Activated effector memory CD4-positive, alpha-beta T cell treated with Interleukin-2 at 50 U/mL for 16 hours (primary cell): ENCODE results near the gene KCNH8.

Experiments used
- DNase-seq: peaks from one replicate; pipeline ENCODE4 v3.0.0-alpha.2; 2020

KCNH8 gene

DNA sequence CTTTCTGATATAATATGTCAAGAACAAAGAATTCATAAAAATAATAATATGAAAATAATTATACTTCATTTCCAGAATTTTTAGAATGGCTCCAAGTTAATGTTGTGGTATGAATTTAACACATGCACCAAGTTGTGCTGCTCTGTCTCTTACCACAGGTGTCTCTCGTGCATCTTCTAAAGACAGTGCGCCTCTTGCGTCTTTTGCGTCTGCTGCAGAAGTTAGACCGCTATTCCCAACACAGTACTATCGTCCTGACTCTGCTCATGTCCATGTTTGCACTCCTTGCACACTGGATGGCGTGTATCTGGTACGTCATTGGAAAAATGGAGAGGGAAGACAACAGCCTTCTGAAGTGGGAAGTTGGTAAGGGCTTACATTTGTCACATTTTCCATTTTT is 246.6 kb downstream of the KCNH8 start:
- DNase-seq: no peak

GRCh38 chr3:19396726-19397125 is 248.4 kb downstream of the KCNH8 start:
- DNase-seq: no peak

GRCh38 chr3:19399356-19399755 is 251.0 kb downstream of the KCNH8 start:
- no peak for DNase-seq

- DNase-seq: no peak
Measured at GRCh38 chr3:19399836-19400235, 251.5 kb downstream of the KCNH8 start.

DNA sequence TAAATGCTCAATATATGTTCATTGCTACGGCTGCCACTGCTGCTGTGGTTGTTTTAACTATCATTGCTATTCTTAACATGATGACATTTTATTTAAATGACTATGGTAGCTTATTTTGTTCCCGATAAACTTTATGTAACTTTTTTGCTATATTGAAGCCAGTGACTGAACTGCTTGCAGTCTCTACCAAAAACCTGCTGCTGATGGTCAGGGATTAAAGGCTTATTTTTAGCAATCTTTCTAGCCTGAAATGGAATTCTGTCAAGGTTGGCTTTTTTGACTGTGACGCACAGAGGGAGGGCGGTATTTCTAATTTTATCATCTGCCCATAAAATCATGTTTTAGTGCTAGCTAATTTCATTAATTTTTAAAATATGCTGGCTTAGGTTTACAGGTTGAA is 271.8 kb downstream of the KCNH8 start:
- DNase-seq: no peak

DNA sequence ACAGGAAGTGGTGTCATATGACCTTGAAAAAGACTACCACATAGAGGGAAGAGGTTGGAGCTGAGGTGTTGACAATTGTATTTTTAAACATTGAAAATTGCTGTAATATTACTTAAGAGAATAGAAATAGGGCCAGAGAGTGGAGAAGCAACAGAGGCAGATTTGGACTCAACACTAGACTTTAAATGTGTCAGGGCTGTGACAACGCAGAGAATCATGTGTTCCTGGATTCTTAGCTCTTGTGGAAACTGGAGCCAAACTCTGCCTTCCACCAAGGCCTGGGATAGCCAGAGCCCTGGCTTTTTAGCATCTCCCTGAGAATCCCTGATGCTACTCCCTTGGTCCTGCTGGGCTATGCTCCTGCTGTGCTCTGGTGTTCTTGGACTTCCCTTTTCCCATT is 277.5 kb downstream of the KCNH8 start:
- no peak for DNase-seq

GRCh38 chr3:19427422-19428149 is 279.3 kb downstream of the KCNH8 start:
- DNase-seq: no peak

DNA sequence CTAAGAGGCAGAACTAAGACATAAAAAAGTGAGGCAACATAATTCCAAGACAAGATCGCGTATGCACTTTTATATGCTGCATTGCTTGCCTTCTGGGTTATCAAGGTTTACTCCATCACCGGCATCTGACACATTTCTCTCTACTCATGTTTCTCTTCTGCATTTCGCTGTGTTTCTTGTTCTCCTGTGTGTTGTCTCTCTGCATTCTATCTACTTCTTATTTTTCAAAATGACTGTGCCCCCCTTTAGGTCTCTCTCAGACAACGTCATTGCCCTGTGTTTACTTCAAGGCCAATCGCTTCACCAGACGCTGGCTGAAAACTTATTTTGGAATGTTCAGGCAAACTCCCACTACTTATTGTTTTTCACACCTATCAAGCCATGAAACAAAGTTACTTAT is 280.4 kb downstream of the KCNH8 start:
- DNase-seq: no peak

DNA sequence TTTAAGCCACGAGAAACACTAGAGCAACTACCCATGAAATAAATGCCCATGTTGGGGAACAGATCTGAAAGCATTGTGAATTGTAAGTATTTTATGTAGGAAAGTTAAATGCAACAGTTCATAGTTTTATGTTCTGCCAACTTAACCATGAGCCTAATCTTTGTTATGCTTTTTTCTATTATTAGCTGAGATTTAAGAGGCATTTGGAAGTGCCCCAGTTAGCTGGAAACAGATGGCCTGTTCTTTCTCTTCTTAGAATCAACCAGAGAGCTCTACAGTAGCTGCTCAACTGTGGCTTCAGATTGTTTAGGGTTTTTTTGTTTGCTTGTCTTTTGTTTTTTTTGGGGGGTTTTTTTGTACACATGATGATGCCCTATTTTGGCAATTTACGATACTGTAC is 284.4 kb downstream of the KCNH8 start:
- no peak for DNase-seq

DNA sequence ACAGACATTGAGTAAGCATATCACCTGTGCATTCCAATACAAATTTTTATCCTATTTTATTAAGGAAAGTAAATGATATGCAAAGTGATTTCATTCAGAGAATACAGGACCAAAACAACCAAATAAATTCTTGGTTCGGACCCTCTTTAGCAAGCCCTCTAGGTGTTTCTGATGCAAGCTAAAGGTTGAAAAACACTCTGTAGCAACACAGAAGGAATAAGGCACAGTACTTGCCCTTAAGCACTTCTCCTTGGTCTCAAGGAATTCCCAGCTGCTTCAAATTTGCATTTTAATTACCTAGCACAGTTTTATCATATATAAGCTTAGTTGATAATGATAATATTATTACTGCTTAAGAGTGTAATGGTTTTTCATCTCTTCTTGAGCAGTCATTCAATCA is 288.4 kb downstream of the KCNH8 start:
- no peak for DNase-seq

- no peak for DNase-seq
Measured at GRCh38 chr3:19439944-19440343, 291.6 kb downstream of the KCNH8 start.

DNA sequence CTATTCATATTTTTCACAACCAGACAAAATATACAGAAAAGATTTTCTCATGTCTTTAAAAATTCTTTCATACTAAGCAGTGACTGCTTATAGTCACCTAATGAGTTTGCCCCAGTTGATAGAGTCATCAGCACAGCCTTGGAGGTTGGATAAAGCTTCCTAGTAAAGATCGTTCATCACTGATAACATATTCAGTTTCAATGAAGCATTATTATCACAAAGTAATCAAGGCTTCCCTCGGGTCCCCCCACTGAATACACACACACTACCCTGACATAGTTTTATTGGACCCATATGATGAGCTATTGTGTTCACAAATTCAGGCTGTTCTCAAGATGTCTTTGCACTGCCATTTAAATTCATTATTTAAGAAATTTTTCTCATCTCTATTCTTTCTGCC is 297.8 kb downstream of the KCNH8 start:
- no peak for DNase-seq

- no peak for DNase-seq
Measured at GRCh38 chr3:19446687-19447086, 298.4 kb downstream of the KCNH8 start.

DNA sequence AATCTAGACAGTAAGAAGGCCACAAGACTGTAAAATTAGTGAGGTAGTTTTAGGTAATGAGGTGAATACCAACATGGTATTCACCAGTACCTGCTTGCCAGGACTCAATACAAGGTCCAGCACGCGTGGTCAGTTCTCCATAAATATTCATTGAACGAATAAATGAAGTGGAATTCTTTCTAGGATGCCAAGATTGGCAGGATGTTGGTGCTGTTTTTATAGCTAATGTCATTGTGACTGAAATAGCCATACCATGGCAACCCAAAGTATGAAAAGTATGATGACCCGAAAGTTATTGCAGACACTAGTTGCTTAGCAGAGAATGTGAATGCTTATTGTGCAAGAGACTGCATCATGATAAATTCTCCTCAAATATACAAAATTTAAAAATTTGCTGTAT is 307.2 kb downstream of the KCNH8 start:
- DNase-seq: no peak

DNA sequence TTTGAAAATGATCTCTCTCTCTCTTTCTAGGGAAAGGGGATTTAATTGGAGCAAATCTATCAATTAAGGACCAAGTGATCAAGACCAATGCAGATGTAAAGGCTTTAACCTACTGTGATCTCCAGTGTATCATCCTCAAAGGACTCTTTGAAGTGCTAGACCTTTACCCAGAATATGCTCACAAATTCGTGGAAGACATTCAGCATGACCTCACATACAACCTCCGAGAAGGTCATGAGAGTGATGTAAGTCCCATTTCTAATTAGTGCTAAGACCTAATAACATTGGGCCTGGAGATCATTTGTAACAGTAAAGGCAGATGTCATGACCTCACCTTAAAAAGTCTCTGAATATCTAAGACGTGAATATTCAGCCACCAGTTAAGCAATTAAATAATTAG is 308.4 kb downstream of the KCNH8 start:
- no peak for DNase-seq

DNA sequence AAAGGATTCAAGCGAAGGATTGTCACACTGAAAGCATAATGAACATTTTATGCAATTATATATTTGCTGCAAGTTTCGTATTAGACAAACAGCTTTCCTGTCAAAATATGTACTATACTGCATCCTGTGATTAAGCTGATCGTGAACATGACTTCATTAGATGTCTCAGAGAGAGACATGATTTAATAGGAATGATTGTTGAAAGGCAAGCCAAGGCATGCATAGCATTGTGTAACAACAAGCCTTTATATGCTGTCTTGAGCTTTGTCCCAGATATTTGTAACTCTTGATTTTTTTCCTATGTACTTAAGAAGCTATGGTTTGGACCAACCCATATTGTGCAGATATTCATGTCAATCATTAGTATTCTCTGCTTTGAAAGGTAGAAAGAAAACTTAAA is 309.1 kb downstream of the KCNH8 start:
- DNase-seq: no peak

DNA sequence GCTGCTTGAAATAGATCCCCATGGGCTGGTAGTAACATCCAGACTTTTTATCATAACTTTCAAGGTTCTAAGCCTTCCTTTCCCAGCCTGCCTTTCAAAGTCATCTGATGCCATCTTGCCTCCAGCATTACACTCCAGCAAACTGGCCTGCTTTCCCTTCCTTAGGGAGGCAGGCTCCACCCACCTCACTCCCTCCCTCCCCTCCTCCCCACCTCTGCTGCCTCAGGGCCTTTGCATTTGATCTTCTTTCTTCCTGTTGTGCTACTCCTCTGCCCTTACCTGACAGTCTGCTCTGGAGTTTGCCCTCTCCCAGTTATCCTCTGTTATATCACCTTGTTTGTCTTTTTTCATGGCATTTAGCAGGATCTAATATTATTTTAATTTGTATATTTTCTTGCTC is 319.5 kb downstream of the KCNH8 start:
- DNase-seq: no peak

GRCh38 chr3:19471138-19471537 is 322.8 kb downstream of the KCNH8 start:
- no peak for DNase-seq

GRCh38 chr3:19473971-19474580 is 325.8 kb downstream of the KCNH8 start:
- no peak for DNase-seq

- no peak for DNase-seq
Measured at GRCh38 chr3:19476281-19476680, 328.0 kb downstream of the KCNH8 start.

DNA sequence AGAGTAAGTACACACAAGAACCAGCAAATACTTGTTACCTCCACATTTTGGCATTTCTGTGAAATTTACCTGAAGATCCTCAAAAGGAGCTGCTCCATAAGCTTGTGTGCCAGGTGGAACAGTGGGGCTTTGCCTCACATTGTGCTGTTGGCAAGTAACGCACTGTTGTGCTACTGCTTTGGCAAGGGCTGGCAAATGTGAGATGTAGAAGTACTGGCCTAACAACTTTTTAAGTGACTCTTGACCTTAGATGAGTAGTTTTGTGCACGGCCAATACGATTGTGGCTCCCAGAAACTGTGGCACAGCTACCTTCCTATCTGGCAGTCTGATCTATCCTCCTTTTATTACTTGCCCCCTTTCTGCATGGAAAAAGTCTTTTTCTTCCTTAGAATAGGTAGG is 337.0 kb downstream of the KCNH8 start:
- no peak for DNase-seq

- no peak for DNase-seq
Measured at GRCh38 chr3:19487386-19487785, 339.1 kb downstream of the KCNH8 start.

DNA sequence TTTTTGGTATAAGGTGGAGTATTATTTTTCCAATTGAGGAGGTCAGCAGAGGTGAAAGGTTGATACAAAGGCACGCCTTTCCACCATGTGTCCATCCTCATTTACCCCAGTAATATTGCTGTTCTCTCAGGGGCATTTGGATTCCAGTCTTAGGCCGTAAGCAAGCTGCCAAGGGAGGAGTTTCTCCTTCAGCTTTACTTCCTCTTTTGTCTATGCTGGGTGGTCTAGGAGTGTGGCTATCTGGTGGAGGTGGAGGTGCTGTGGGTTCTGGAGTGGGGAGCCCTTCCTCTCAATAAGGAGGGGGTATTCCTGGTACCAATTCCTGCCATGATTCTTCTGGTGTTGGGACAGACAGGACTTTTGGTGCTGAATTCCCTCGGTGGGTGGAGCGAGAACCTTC is 340.6 kb downstream of the KCNH8 start:
- no peak for DNase-seq

DNA sequence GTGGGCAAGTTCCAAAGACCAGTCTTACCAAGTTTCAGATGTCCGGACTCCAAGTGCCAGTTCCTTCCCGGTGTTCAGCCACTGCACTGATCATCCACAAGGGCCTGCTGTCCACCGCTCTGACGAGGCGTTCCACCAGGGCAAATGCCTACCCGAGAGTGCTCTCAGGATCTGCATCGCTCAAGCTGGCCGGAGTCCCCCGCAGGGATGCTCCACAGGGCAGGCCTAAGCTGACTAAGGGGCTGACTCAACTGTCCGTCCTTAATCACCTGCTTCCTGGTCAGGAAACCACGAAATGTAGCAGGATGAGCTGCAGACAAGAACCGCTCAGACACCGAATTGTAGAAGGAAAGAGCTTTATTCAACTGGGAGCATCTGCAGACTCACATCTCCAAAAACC is 341.6 kb downstream of the KCNH8 start:
- DNase-seq: no peak

- DNase-seq: no peak
Measured at GRCh38 chr3:19506171-19506570, 357.9 kb downstream of the KCNH8 start.
